NCI-H2196 (cell line): ENCODE data around the gene SKAP1.
A peak's percentile ranks its signal among the peaks of the same experiment; 100 is the strongest.
"Not testable (repeated sequence)": the region's sequence is repeated elsewhere in the genome, so short reads cannot be mapped to it uniquely, and the experiment has no call there.

Source experiments
- DNase-seq: peaks from one replicate; lab custom pipeline; 2025; ENCODE audit not compliant: unreplicated experiment; lab: John Stamatoyannopoulos, UW

Gene SKAP1

DNA sequence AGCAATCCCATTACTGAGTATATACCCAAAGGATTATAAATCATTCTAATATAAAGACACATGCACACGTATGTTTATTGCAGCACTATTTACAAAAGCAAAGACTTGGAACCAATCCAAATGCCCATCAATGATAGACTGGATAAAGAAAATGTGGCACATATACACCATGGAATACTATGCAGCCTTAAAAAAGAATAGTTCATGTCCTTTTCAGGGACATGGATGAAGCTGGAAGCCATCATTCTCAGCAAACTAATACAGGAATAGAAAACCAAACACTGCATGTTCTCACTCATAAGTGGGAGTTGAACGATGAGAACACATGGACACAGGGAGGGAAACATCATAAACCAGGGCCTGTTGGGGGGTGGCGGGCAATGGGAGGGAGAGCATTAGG lies 19.3 kb upstream of the SKAP1 start:
- not testable (repeated sequence) for DNase-seq

DNA sequence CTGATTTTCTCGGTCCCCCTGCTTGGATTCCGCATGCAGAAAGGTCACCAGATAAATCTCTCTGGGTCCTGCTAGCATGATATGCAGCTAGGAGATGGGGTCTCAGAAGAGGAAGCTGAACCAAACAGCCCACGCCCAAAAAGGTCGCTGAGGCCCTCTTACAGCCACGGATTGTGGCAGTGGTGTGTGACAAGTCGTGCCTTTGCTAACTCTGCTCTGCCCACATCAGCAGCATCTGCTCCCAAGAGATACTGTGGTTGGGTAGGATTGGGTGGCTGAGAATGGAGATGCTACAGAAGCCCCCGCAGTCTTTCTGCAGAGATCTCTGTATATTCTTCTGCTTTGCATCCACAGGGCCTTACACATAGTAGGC lies 15.2 kb upstream of the SKAP1 start:
- no peak for DNase-seq

DNA sequence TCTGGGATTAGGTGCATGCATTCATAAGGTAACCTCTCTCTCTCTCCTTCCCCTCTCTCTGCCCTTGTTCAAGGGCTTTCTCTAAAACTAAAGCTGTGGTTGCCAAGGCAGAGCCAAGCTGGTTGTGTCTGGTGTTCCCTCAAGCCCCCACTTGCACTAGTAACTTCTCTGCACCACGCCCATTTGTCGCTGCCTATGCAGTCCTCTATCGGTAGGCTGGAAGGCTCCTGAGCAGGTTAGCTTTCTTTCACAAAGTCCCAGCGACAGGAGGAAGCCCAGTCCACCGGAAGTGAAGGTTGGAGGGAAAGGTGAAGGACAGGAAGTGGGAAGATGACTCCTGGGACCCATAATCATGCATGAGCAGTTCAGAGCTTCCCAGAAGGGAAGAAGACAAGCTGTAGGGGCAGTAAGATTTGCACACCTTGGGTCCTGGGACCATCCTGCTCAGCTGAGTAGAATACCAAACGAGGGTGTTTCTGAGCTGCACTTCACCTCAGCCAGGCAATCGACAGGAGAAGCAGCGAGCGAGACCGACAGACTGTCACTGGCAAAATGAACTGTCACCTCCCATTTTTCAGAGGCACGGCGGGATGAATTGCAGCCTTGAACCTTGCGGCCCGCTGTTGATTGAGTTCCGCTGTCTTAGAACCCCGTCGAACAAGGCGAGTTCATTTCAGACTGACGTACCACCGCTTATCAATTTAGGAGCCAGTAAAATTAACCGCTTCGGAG lies 14.7 kb upstream of the SKAP1 start:
- no peak for DNase-seq

DNA sequence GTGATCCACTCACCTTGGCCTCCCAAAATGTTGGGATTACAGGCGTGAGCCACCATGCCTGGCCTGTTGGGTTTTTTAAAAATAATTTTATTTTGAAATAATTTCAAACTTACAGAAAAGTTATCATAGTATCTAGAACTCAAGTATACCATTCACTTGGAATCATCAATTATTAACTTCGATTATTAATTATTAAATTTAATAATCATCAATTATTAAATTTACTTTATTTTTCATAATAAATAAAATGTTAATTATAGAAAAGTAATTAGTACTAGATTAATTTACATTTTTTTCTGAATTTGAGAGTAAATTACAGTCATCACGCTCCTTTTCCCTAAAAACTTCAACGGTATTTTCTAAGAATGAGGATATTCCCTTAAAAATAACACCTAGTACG lies 13.7 kb upstream of the SKAP1 start:
- DNase-seq: no peak

DNA sequence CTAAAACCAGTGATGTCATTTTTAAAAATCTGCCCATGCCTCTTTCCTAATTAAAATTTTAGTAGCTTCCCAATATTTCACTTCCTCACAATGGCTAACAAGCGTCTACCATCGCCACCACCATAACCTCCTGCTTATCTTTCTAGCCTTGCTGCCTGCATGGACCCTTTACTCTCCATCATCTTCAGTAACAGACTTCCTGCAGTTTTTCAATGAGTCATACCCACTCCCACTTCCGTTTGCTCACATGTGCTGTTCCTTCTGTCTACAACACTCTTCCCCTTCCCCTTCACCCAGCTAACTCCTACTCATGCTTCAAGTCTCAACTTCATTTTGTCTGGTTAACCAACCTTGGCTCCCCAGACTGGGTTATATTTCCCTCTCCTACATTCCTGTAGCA lies 12.8 kb upstream of the SKAP1 start:
- DNase-seq: no peak

DNA sequence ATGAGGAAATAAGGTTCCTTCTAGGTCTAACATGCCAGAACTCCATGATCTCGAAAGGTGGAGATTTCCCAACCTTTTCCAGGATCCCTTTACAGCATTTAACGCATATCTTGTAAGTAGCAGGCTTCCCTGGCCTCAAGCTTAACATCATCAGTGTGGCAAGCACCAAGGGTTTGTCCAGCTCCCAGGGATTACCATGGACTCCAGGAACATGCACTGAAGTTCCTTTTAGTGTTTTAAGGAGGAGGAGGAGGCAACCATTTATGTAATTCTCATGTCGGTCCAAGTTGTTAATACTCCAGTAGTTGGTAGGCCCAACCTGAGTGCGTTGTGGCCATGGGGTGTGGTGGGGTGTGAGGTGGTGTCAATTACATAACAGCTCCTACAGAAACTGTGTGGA lies 11.8 kb upstream of the SKAP1 start:
- no peak for DNase-seq

DNA sequence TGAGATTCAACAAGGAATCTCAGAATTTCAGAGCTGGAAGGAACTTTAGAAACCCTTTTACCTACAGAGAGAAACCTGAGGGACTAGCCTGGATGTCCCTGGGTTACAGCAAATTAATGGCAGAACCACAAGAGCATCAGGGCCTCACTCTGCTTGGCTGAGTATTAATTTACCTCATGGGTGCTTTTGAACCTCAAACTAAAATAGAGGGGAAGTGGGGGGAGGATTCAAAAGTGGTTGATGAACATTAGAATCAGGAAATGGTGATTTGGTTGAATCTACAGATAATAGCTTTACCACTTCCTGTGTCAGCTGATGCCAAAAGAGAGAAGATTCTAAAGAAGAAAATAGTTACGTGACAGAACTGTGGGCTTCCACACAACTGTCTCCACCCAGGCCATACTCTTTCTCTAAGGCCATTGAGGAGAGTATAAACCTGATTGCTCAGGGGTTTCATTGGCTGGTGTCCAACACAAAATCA lies 11.3 kb upstream of the SKAP1 start:
- DNase-seq: no peak

DNA sequence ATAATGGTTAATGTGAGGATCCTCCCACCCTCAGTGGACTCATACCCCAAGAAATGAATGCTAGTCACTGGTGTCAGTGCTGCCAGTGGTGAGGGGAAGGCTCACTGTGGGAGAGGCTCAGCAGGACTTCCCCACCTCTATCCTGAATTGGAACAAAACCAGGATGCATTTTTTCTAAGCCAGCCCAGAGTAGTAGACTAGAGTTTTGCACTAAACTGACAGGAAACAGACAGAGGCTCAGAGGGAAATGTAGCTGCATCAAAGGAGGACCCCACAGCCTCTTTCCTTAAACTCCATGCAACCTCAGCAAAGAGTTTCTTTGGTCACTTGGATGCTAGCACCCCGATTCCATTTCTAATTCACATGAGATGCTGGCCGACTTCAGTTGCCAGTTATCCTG lies 10.7 kb upstream of the SKAP1 start:
- DNase-seq: no peak

DNA sequence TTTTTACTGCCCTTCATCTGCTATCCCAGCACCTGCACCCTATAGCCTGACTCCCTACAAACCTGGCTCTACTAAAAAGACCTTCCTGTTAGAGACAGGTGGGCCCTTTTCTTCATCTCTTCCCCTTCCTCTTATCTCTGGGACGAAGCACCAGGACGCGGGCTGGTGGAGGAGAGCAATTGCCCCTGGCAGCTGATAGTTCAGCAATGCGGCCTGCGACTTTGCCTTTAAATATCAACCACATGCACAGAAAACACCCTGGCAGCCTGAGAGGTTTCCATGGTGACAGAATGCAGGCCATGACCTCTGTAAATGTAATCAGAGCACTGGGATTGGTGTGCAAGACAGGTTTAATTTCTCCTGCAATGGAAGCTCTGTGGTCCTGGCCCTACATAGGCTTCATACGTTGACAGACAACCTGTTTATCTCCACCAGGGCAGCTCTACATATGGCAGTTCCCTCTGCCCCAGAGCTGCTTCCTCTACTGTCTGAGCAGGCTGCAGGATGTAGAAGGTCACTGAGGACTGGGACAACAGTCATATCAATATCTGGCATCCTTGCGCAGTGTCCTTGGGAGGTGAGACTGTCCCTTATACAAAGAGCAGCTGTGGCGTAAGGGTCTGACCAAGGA lies 10.0 kb upstream of the SKAP1 start:
- peak; percentile 17 for DNase-seq

DNA sequence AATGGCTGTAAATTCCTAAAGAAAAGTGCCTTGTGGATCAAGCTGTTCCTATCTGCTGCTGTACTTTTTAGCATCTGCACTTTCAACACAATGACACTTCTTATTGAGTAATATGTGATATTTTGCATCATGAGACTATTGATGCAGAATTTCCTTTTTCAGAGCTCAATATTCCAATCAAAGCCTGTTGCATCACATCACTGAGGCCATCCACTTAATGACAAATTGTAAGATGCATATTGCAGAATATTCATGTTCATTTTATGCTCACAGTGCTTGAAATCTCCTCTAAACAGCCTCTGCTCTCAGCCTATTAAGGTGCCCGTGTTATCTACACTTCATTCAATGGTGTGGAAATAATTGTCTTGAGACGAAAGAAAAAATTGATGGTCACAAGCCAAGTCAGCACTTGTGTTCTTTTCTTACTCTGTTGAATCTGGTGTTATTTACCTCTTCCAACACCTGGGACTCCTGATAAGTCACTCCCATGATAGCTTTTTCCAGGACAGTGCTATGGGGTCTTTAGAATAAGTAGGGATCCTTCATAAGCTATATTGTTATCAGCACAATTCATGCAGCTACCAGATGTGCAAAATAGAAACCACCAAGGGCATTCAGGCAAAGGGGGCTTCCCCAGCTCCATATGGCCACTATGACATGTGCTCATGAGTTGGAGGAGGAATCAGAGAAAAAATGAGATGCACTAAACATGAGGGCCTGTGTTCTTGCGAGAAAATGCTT lies 9.3 kb upstream of the SKAP1 start:
- DNase-seq: no peak

DNA sequence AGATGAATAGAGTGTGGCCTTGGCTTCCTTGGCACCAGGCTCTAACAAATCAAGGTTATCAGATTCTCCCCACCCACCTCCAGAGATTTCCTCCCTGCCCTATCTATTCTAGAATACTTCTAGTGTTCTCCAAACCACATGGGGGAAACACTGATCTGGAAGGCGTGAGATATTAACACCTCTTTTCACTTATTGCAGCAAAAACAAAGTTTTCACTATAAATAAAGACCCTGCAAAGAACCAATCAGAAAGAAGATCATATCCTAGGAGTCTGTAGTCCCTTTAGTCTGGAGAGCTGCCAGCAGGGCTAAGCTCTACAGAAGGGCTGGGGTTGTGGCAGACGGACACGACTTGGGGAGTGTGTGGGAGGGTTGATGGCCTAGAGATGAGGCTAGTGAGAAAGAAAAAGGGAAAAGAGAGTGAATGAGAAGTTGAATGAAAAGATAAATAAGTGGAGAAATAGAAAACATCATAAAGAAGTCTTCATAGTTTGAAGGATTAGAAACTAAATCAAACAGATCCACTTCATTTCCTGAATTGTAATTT lies 8.6 kb upstream of the SKAP1 start:
- no peak for DNase-seq

DNA sequence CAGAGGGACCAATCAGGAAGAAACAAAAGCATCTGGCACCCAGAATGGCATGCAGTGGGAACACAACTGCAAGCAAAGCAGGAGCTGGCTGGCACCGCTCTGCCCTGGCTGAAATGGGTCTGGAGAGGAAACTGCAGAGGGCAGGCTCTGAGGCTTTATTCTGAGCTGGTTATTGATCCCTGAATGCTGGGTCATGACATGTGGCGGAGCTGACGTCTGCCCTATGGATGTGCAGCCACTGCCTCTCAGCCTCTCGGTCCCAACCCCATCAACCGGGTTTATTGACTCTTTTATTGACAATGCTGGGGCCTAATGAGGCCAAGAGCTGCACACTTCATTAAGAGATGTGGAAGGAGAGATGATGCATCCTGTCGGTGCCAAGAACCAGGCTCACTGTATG lies 3.9 kb upstream of the SKAP1 start:
- DNase-seq: no peak

DNA sequence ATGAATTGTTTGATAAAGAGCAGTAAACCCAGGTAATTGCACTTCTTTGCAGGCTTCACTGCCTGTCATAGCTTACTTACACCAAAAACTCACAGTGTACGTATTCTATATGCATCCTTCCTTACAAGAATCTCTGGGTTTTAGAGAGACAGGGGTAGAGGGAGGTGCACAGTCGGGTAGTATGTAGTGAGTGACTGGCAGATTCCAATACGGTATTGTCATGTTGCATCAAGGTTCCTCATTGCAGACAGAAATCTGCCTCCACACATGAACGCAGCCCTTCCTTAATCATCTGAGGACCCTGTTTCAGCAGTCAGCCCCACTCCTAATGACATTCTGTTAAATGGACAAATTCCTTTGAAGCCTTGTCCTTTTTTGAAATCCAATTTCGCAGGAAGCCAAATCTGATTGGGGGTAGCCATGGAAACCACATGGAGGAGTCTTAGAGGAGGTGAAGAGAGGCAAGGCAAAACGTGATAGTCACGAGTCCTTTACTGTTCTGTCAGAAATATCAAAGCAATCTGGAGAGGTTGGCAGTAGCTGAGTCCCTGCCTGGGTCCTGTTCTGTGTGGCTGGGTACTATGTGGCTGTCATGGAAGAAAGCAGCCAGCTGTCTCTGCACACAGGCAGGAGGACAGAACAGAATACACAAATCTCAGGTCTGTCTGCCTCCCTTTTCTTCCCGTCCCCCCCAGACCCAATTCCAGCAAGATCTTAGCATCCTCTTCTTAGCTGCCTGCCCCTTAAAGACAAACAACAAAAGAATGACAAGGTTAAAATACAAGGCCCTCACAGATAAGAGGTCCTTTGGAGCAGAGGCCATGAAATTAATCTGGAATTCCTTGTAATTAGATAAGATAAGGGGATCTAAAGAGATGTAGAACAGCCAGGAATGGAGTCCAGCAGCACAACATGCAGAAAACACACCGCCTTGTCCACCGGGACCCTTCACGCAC lies 3.1 kb upstream of the SKAP1 start:
- no peak for DNase-seq

DNA sequence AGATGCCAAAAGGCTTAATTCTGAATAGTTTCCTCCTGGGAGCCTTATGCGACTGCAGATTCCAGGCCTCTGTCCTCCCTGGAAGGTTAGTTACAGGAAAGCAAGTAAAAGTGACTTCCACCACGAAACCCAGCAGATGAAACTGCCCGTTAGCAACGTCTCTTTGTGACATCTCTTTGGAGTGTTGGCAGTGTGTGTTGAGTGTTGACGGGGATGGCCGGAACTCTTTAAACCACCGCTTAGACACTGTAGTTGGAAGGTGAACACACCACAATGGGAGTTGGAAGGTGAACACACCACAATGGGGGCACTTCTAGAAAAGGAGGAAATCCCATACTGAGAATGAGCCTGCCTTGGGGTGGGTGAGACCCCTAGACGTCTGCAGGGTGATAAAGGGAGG lies 858 bp downstream of the SKAP1 start:
- DNase-seq: peak; percentile 12

DNA sequence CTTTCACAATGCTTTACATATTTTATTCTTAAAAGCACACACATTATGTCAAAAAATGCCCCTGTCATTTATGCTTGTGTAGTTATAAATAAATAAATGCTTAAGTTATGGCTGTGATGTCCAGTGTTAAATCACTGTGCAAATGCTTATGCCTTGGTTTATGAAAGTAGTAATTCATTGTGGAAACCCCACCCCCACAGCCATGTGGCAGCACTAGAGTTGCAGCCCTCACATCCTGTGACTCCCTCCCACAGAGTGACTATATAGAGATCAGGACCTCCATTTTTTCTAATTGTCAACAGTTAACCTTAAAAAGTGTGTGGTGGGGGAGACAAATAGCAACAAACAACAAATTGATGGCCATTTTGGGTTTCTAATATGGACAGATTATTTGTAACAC lies 2.4 kb downstream of the SKAP1 start:
- no peak for DNase-seq

DNA sequence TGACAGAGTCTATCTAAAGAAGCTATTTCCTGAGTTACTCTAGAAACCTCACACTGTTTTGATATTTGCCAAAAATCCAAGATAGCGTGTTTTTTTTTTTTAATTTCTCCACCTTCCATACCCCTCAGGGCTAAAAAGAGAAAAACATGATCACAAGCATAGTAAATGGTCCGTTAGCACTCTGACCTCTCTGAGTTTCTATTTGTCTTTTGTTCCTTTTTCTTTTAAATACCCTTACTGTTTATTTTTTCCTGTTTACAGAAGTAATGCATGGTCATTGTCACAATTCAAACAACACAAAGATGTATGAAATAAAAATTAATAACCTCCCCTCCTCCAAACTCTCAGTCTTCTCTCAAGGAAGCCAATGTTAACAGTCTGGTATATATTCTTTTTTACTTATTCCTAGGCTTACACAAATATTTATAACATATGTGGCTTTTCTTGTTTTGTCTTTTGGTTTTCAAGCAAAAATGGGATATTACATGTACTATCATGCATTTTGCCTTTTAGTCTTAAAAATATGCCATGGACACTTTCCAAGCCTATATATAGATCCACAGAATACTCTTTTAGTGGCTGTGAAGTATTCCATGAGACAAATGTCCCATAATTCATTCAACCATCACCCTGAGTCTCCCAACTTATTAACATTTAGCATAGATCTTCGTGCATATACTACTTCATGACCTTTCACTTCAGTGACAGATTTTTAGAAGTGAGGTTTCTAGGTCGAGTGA lies 3.1 kb downstream of the SKAP1 start:
- DNase-seq: no peak

DNA sequence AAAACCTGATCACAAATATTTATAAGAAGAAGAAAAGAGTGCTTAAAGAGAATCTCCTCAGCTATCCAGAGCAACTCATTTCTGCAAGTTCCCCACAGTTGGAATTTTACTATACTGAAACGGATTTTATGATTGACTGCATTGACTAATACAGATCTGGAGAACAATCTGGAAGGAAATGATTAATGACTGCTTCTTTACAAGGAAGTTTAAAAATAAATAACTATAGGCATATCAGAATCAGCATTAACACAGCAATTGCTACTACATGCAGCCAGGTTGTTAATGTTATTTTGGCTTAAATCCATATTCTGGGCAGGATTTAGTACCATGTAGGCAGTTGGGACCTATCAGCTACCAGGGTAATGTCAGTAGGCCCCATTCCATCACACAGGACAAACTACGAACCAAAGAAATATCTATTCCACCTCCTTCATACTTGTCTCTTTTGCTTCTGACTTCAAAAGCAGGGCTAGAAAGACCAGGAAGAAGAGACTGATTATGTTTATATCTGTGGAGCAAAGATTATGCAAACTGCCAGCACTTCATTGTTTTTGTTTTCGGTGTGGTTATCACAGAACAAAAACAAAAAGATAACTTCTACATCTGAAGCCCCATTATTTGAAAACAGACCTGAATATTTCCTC lies 3.9 kb downstream of the SKAP1 start:
- no peak for DNase-seq

DNA sequence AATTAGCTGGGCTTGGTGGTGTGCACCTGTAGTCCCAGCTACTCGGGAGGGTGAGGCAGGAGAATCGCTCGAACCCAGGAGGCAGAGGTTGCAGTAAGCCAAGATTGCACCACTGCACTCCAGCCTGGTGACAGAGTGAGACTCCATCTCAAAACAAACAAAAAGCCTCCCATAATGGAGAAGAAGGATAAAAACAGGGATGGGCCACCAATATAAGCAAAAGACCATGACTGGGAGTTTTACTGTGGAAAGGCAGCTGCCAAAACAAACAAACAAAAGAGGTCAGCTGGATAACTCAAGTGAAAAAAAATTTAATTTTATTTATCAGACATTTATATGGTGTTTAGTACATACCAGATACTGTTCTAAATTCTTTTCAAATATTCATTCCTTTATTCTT lies 8.0 kb downstream of the SKAP1 start:
- not testable (repeated sequence) for DNase-seq

DNA sequence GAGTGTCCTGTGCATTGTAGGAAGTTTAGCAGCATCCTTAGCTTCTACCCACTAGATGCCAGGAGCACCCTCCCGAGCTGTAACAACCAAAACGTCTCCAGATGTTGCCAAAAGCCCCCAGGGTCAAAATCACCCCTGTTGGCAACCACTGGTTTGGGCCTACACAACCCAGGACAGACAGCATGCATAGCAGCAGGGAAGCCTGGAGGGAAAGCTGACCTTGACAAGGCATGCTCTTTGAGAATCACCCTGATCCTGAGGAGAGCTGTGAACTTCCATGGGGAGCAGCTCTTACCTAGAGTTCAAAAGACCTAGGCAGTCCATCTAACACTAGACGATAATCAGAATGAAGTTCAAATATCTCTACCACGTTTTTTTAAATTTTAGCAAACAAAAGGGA lies 9.2 kb downstream of the SKAP1 start:
- no peak for DNase-seq

DNA sequence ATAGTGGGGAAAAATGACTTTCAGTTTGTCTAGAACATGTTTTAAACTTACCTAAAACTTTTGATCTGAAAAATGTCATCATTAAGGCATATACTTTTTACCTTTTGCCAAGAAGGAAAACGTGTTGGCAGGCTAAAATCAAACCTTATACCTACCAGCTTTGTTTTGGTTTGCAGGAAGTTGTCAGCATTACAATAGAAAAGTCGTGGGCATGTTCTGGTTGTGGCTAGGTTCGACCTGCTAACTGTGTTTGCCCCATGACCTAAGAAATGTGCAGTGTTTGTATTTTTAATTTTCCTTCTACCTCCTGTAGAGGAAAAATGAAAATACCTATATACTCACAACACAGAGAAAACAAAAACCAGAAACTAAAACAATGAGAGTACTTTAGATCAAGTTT lies 13.0 kb downstream of the SKAP1 start:
- no peak for DNase-seq
